Measurements from ENCODE around the gene DACH2.

DNA sequence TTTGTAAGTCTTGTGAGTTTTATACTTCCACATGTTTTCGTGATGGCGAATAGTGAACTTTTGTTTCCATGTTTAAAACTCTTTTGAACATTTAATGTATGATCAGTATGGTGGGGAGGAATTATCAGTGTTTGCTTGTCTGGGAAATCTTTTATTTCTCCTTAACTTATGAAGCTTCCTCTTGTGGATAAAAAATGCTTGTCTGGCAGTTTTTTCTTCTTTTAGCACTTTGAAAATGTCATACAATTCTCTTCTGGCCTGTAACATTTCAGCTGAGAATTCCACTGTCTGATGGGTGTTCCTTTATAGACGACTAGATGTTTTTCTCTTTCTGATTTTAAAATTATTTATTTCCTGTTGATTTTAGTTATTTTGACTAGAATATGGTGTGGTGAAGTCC, 576.0 kb downstream of the DACH2 start:
- TF ChIP-seq, protein P1, sequence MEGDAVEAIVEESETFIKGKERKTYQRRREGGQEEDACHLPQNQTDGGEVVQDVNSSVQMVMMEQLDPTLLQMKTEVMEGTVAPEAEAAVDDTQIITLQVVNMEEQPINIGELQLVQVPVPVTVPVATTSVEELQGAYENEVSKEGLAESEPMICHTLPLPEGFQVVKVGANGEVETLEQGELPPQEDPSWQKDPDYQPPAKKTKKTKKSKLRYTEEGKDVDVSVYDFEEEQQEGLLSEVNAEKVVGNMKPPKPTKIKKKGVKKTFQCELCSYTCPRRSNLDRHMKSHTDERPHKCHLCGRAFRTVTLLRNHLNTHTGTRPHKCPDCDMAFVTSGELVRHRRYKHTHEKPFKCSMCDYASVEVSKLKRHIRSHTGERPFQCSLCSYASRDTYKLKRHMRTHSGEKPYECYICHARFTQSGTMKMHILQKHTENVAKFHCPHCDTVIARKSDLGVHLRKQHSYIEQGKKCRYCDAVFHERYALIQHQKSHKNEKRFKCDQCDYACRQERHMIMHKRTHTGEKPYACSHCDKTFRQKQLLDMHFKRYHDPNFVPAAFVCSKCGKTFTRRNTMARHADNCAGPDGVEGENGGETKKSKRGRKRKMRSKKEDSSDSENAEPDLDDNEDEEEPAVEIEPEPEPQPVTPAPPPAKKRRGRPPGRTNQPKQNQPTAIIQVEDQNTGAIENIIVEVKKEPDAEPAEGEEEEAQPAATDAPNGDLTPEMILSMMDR (IDR thresholded peaks at IDR 0.05): no peak
- TF ChIP-seq POLR2A (IDR thresholded peaks at IDR 0.05): no peak
- no peak for TF ChIP-seq POLR2AphosphoS5 (IDR thresholded peaks at IDR 0.05)
- no peak for TF ChIP-seq EP300 (IDR thresholded peaks at IDR 0.05; ENCODE audit: low read depth)

Data from transverse colon (tissue), 4 donors.